Stimulated activated naive B cell treated with anti-CD40 and anti-IgM and Interleukin-4, amounts not matched to agents 10 μg/mL and 1 μg/mL and 100 μg/mL, for 72 hours (primary cell): ENCODE measurements around the gene GHRL.

Experiments used
- ATAC-seq, 2 donors: fragments of 150-1000 bp; cut with Tn5 transposase; replicated peaks; 2 replicates each; pipeline ENCODE4 v1.10.0; 2021; ENCODE audit warnings: moderate library complexity in 1 of 2
- DNase-seq: peaks from one replicate; pipeline ENCODE4 v3.0.0; 2021
- H3K27ac Mint-ChIP-seq: one replicate; pipeline ENCODE4 v1.8.0; 2022; ENCODE audit warnings: mild to moderate bottlenecking, mixed read lengths
- H3K27me3 Mint-ChIP-seq, 2 donors: one replicate each; pipeline ENCODE4 v1.8.0; 2022; ENCODE audit warnings: mixed read lengths in 2 of 2
- H3K36me3 Mint-ChIP-seq, 2 donors: one replicate each; pipeline ENCODE4 v1.8.0; 2022; ENCODE audit warnings: mixed read lengths in 2 of 2, mild to moderate bottlenecking in 1 of 2
- H3K4me1 Mint-ChIP-seq, 2 donors: one replicate each; pipeline ENCODE4 v1.8.0; 2022; ENCODE audit warnings: mixed read lengths in 2 of 2, mild to moderate bottlenecking in 1 of 2
- H3K4me3 Mint-ChIP-seq, 2 donors: one replicate each; pipeline ENCODE4 v1.8.0; 2022; ENCODE audit warnings: mild to moderate bottlenecking in 2 of 2, mixed read lengths in 2 of 2, moderate library complexity in 1 of 2
- H3K9me3 Mint-ChIP-seq, 2 donors: one replicate each; pipeline ENCODE4 v1.8.0; 2022; ENCODE audit warnings: mixed read lengths in 2 of 2, mild to moderate bottlenecking in 1 of 2

The GHRL gene, protein sequence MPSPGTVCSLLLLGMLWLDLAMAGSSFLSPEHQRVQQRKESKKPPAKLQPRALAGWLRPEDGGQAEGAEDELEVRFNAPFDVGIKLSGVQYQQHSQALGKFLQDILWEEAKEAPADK

DNA sequence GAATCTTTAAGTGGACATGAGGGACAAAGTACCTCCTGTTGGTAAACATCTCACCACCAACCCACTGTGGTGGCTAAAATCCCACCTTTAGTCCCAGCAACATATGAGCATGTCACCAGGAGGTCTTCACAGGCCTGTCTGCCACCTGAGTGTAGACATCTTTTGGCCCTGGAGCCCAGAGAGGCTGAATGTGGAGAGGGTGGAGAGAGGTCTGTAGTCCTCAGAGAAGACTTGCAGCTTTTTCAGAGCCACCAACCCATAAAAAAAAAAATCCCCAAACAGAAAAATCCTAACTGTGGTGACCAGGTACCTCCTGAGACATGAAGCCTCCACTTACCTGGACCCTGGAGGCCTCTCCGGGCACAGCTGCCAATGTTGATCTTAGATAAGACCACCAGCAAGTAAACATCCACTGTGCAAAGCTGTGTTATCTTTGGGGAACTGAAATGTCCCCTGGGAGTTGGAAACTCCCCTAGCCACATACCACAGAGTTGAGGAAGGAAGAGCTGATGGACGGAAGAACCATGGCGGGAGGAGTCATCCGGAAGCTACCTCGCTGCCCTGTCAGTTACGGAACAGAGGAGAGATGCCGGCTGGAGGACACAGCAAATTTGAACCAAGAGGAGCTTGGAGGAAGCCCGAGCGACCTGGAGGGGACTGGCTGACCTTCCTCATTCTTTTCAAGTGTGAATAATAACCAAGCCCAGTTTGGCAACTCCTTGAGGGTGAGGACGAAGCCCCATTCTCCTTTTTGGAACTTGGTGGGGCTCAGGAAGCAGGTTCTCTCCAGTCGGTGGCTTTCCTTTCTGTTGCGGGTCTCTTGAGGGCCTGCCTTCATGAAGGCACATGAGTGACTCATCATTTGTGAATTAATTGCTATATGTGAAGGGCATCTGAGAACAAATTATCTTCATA lies at the start of gene GHRL:
Gene GHRL, minus strand, starts transcription at position 443 of the 915 bp plus-strand sequence. CDS start 2,767 bp downstream, outside the sequence.
- peak; percentile 95 to 96 for ATAC-seq
- Mint-ChIP-seq H3K27me3 (no peaks in the 10 kb centered on the region), H3K36me3 (peaks cover 37 to 59% of the 10 kb centered on the region in 2 donors), H3K4me3 (peak within 1 kb of the TSS; percentile 75 to 82), H3K4me1 (peaks cover 28 to 34% of the 10 kb centered on the region in 2 donors), H3K9me3 (no peaks in the 10 kb centered on the region), H3K27ac (peak within 1 kb of the TSS; percentile 90)
- peak; percentile 74 for DNase-seq

DNA sequence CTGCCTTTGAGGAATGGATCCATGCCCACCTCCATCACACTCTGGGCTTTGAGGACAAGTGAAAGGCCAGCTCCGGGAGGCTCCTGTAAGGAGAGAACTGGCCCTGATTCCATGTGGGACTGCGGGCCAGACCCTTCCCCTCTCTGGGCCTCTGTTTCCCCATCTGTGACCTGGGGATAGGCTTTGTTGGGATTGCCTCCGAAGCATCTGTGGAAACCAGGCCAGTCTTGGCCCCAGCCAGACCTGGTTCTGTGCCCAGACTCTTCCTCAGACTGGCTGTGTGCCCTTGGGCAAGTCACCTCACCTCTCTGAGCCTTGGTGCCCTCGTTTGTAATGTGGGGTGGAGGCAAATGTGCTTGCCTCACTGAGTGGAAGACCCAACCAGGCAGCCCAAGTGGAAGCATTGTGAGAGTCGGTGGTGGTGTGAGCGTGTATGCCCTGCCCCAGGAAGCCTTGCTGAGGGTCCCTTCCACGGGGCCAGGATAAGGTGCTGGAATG lies 49.2 kb upstream of the GHRL start:
- no peaks in the 10 kb centered on the region for H3K36me3 Mint-ChIP-seq
- DNase-seq = no peak
- H3K9me3 Mint-ChIP-seq = no peaks in the 10 kb centered on the region
- H3K27me3 Mint-ChIP-seq = peaks cover 8 to 14% of the 10 kb centered on the region in 2 donors
- peaks cover 11 to 17% of the 10 kb centered on the region in 2 donors for H3K4me1 Mint-ChIP-seq
- H3K27ac Mint-ChIP-seq = peak overlapping the region; percentile 14
- H3K4me3 Mint-ChIP-seq = no peak overlapping the region
- no peak for ATAC-seq

DNA sequence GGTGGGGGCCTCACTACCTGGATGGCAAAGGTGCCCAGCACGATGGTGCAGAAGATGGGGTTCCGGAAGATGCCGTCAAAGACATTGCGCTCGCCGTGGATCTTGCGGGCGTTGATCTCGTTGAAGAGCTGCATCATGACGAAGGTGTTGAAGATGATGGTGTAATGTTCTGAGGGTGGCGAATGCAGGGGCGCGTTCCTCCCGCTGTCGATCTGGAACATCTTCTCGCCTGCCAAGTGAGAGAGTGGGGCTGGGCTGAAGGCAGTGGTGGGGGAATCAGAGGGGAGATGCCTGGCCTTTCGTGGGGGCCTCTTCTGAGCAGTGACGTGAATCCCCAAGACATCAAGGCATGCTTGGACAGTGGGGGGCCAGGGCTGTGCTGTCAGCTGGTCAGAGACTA lies 47.7 kb upstream of the GHRL start:
- no peak overlapping the region for H3K27ac Mint-ChIP-seq
- H3K4me1 Mint-ChIP-seq = peaks cover 17 to 19% of the 10 kb centered on the region in 2 donors
- no peaks in the 10 kb centered on the region for H3K36me3 Mint-ChIP-seq
- ATAC-seq (no peak), DNase-seq (no peak)
- peaks cover 8 to 14% of the 10 kb centered on the region in 2 donors for H3K27me3 Mint-ChIP-seq
- no peaks in the 10 kb centered on the region for H3K9me3 Mint-ChIP-seq
- H3K4me3 Mint-ChIP-seq = no peak overlapping the region

DNA sequence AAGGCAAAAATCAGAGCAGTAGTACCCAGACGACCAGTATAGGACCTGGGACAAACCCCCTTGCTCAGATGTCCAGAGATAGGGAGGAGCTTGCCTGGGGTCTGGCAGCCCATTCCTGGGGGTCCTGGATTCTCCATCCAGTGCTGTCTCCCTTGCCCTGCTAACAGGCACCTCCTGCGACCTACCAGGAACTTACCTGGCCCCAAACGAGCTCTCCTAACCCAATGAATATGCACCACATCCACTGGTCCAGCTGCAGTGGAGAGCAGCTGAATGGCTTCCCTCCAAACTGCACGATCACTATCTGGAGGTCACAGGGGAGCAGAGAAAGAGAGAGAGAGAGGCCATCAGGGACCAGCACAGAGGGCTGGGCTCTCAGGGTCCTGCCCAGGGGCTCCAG lies 47.3 kb upstream of the GHRL start:
- H3K4me1 Mint-ChIP-seq = peaks cover 17 to 20% of the 10 kb centered on the region in 2 donors
- H3K27me3 Mint-ChIP-seq = peaks cover 8 to 14% of the 10 kb centered on the region in 2 donors
- H3K9me3 Mint-ChIP-seq = no peaks in the 10 kb centered on the region
- no peaks in the 10 kb centered on the region for H3K36me3 Mint-ChIP-seq
- DNase-seq (no peak), ATAC-seq (no peak)
- no peak overlapping the region for H3K4me3 Mint-ChIP-seq
- no peak overlapping the region for H3K27ac Mint-ChIP-seq

DNA sequence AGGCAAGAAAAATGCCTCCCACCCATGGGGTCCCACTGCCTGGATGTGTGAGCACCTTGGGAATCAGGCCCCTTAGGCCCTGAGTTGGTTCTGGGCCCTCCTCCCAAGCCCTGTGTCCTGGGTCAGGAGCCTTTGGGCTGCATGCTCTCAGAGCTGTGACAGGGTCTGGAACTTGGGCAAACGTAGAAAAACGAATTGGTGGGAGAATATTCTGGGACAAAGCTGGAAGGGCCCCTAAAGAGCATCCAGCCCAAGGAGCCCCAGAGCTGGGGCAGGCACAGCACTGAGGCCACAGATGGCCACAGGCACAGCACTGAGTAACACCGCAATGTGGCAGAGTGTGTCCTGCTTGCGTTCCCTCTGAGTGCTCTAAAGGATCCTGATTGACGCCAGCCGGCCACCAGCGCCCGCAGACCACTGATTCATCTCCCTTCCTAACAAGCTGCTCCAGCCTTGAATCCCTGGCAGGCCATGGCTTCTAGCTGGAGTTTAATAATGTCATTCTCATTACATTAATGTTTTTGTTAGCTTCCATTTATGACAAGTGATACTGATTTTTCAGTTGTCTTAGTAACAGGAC lies 46.7 kb upstream of the GHRL start:
- ATAC-seq (no peak), DNase-seq (no peak)
- Mint-ChIP-seq H3K9me3 (no peaks in the 10 kb centered on the region), H3K4me1 (peaks cover 17 to 24% of the 10 kb centered on the region in 2 donors), H3K27ac (no peak overlapping the region), H3K36me3 (no peaks in the 10 kb centered on the region), H3K4me3 (no peak overlapping the region), H3K27me3 (peaks cover 8 to 14% of the 10 kb centered on the region in 2 donors)

DNA sequence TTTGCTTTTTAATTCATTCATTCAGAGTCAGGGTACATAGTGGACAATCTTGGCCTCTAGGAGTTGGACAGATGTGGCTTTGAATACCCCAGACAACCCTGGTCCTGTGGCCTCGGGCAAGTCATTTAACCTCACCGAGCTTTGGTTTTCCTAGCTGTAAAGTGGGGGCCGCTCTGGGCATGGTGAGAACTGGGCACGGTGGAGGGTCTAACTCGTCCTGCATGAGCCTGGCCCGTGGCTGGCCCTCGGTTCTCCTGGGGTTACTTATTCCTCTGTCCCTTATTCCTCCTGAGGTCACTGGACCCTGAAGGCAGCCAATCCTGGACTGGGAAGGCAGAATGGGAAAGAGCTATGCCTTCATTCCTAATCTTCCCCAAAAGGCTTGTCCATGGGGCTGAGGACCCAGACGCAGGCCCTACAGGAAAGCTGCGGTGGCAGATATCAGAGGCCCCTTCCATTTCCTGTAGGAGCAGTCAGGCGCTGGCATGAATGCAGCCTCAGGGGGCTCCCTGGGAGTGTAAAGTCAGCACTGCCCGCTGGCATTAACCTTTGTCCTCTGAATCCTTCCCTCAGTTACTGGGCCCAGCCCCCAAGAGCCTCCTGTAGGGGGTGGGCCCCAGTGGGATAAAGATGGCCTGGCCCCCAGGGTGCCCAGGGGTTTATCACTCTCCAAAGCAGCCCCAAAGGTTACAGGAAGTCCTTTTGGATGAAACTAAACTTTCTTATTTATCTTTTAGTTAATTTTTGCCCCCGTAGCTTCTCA lies 46.0 kb upstream of the GHRL start:
- H3K27ac Mint-ChIP-seq = no peak overlapping the region
- no peak for ATAC-seq

DNA sequence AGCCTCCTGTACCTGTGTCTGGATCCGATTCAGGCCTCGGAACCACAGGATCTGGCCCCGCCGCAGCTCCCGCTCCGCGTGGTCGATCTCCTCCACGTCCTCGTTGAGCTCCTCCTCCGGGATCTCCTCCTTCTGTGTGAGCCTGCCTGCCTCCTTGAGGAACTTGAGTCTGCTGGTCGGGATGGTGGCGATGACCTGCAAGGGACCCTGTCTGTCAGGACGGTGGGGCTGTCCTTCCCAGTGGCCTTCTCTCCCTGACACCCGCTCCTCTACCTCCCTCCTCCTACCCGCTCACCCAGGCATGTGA lies 45.4 kb upstream of the GHRL start:
- H3K36me3 Mint-ChIP-seq = no peaks in the 10 kb centered on the region
- H3K27ac Mint-ChIP-seq = no peak overlapping the region
- no peak for DNase-seq
- no peak overlapping the region for H3K4me3 Mint-ChIP-seq
- ATAC-seq = no peak
- peaks cover 0 to 6% of the 10 kb centered on the region in 2 donors for H3K27me3 Mint-ChIP-seq
- H3K9me3 Mint-ChIP-seq = no peaks in the 10 kb centered on the region
- peaks cover 18 to 24% of the 10 kb centered on the region in 2 donors for H3K4me1 Mint-ChIP-seq

More for the DNA sequence above, 46.0 kb upstream of the GHRL start:
- no peaks in the 10 kb centered on the region for H3K9me3 Mint-ChIP-seq
- peaks cover 4 to 9% of the 10 kb centered on the region in 2 donors for H3K27me3 Mint-ChIP-seq
- peaks cover 11 to 21% of the 10 kb centered on the region in 2 donors for H3K4me1 Mint-ChIP-seq
- no peak overlapping the region for H3K4me3 Mint-ChIP-seq
- DNase-seq = no peak
- H3K36me3 Mint-ChIP-seq = no peaks in the 10 kb centered on the region

DNA sequence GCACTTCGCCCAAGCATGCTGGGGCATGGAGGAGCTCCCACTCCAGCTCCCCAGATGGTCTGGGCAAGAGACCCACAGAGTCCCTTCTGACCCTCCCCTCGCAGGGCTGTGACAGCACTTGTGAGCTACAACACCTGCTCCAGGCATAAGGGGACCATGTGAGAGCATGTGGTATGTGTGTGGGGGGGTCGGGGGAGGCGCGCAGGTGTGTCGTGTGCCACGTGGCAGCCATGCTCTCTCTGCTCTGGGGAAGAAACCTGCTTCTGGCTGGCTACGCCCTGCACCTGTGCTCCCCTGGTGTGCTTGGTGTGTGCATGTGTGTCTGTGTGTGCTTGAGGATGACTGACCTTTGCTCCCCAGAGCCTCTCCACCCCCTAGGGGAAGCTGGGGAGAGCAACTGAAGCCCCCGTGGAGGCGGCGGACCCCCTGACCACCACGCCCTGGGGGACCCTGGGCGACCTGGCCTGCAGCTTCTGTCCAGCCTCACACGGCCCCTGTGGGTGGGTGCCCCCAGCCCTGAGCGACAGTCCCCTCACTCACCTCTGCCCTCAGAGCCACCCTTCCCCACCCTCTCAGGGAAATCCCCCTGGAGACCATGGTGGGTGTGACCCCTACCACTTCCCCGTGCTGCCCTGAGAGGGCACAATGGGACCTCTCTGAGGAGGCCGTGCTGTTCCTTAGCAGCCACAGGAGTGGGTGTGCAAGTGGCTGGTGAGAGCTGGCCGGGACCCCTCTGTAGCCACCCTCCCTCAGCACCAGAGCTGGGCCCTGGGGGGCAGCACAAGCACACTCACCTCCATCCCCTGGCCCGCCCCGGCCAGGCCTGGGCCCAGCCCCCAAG lies 44.8 kb upstream of the GHRL start:
- H3K4me1 Mint-ChIP-seq = peaks cover 23 to 30% of the 10 kb centered on the region in 2 donors
- no peak overlapping the region for H3K27ac Mint-ChIP-seq
- no peak for DNase-seq
- H3K36me3 Mint-ChIP-seq = no peaks in the 10 kb centered on the region
- H3K4me3 Mint-ChIP-seq = no peak overlapping the region
- no peaks in the 10 kb centered on the region for H3K9me3 Mint-ChIP-seq
- H3K27me3 Mint-ChIP-seq = peaks cover 0 to 6% of the 10 kb centered on the region in 2 donors
- ATAC-seq = no peak

DNA sequence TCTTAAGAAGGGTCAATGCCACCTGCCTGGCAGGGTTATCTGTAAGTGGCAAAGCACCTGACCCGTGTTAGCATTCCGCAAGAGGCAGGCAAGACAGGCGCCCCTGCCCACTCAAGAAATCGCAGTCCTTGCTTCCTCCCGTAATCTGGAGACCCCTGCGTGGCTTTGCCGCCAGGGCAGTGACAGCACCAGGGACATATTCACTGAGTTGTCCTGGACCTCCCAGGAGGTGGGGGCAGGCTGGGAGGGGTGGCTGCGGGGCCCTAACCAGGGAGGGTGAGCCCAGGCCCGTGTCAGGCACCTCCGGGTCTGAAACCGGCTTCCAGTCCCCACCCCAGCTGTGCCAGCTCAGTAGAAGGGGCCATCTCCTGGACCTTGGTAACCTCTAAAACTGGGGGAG lies 44.0 kb upstream of the GHRL start:
- no peak overlapping the region for H3K27ac Mint-ChIP-seq

DNA sequence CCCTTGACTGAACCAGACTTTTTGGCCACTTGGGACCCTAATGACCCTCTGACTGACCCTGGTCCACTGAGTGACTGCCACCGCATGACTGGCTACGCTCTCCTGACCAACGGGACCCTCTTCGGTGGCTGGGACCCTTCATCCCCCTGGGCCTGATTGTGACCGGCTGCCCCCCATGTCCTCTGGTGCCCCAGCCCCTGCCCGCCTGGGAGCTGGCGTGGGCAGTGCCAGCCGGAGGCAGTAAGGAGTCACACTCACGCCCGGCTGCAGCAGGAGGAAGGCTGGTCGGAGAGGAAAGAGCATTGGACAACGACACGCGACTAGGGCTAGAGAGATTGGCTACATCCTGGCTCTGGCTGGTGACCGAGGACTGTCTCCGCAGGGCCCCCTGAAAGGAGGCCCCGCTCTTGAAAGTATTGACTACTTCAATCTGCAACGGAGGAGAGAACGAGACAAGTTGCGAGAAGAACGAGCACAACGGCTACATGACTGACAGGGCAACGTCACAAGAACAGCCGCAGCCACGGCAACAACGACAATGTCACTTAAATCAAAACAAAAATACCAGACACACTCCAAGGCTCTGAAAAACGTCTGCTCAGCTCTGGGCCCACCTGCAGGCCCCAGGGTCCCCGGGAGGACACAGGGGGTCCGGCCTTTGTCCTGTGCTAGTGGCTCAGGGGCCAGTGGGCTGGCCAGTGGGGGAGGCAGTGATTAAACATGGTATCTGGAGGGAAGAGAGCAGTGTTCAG lies 43.3 kb upstream of the GHRL start:
- ATAC-seq (no peak), DNase-seq (no peak)
- H3K4me3 Mint-ChIP-seq = no peak overlapping the region
- H3K27ac Mint-ChIP-seq = peak overlapping the region; percentile 76
- H3K27me3 Mint-ChIP-seq = peaks cover 0 to 6% of the 10 kb centered on the region in 2 donors
- peaks cover 29 to 36% of the 10 kb centered on the region in 2 donors for H3K4me1 Mint-ChIP-seq
- H3K36me3 Mint-ChIP-seq = no peaks in the 10 kb centered on the region
- H3K9me3 Mint-ChIP-seq = no peaks in the 10 kb centered on the region

More for the DNA sequence above, 44.0 kb upstream of the GHRL start:
- H3K4me3 Mint-ChIP-seq = no peak overlapping the region
- no peaks in the 10 kb centered on the region for H3K9me3 Mint-ChIP-seq
- peaks cover 29 to 36% of the 10 kb centered on the region in 2 donors for H3K4me1 Mint-ChIP-seq
- ATAC-seq (no peak), DNase-seq (no peak)
- peaks cover 0 to 6% of the 10 kb centered on the region in 2 donors for H3K27me3 Mint-ChIP-seq
- H3K36me3 Mint-ChIP-seq = no peaks in the 10 kb centered on the region

DNA sequence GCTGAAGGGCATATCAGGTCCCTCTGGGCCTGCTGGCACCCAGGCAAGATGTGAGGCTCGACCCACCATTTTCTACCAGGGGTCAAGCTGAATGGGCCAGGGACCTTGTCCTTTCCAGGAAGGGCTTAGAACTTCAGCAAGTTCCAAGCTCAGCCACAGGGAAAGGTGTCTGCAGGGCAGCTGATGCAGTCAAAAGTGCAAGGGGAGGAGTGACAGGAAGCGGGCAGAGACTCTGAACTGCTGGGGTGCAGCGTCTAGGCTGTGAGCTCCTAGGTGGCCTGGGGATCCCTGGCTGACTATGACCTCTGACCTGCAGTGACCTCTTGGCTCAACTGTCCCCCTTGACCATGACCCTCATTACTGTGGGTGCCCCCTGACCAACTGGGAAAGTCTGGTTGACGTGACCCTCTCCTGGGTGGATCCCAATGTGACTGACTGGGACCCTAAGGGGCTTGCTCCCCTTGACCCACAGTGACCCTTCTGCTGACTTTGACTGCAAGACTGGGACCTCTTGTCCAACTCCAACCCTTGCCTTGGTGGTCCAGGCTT lies 42.5 kb upstream of the GHRL start:
- ATAC-seq (no peak), DNase-seq (no peak)
- no peaks in the 10 kb centered on the region for H3K36me3 Mint-ChIP-seq
- no peak overlapping the region for H3K27ac Mint-ChIP-seq
- no peak overlapping the region for H3K4me3 Mint-ChIP-seq
- peaks cover 29 to 36% of the 10 kb centered on the region in 2 donors for H3K4me1 Mint-ChIP-seq
- no peaks in the 10 kb centered on the region for H3K9me3 Mint-ChIP-seq
- H3K27me3 Mint-ChIP-seq = peaks cover 0 to 6% of the 10 kb centered on the region in 2 donors

DNA sequence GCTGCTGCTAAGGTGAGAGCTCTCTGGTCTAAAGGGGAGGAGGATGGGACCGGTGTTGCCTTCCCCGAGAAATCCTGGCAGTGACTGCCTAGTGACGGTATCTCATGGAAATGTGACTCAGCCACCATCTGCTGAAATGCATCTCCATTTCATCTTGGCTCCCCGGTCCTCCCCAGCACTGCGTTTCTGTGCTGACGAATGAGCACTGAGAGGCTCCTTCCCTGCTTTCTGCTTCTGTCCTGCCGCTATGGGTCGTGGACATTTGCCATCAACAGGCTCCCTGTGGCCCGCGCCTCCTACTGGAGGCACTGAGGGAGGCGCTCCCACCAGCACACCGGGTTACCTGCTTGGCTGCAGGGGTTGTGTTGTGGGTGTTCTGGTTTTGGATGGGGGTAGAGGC lies 41.7 kb upstream of the GHRL start:
- ATAC-seq (no peak), DNase-seq (no peak)
- Mint-ChIP-seq H3K27ac (no peak overlapping the region), H3K27me3 (peaks cover 4 to 9% of the 10 kb centered on the region in 2 donors), H3K36me3 (no peaks in the 10 kb centered on the region), H3K4me3 (no peak overlapping the region), H3K9me3 (no peaks in the 10 kb centered on the region), H3K4me1 (peaks cover 29 to 36% of the 10 kb centered on the region in 2 donors)

DNA sequence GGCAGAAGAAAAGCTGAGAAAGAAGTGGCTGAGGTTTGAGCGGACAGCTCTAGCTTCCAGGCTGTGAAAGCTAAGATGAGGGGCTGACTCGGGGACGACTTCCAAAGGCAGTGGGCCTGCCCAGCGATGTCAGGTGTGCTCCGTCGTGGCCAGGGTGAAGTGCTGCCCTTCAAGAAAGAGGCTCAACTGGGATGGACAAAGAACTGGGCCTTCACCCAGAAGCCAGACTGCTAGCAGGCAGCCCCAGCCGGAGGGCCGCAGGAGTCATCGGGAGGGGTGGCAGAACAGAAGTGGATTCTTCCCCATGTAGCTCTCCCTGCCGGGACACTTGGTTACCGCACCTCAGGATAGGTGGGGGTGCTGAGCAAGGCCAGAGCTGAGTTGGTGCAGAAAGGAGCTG lies 41.3 kb upstream of the GHRL start:
- Mint-ChIP-seq H3K9me3 (no peaks in the 10 kb centered on the region), H3K4me1 (peaks cover 29 to 36% of the 10 kb centered on the region in 2 donors), H3K4me3 (no peak overlapping the region), H3K36me3 (no peaks in the 10 kb centered on the region), H3K27ac (no peak overlapping the region), H3K27me3 (peaks cover 8 to 13% of the 10 kb centered on the region in 2 donors)
- no peak for DNase-seq
- ATAC-seq = no peak
